OCI-LY1 (cell line): ENCODE results near the gene MBD5.

Source experiments
- H2AFZ ChIP-seq: fragments of 200-600 bp; sonication (generic), shearing (Covaris generic); 2 replicates; pipeline ENCODE4 v1.6.0; 2014; ENCODE audit warnings: antibody characterized with exemption, mild to moderate bottlenecking, low read length
- H3F3A ChIP-seq: fragments of 200-600 bp; sonication (generic), shearing (Covaris generic); 2 replicates; pipeline ENCODE4 v1.6.0; 2014; ENCODE audit warnings: mild to moderate bottlenecking, antibody characterized with exemption, low read length, moderate library complexity; ENCODE audit not compliant: insufficient read depth
- H3K27ac ChIP-seq: fragments of 200-600 bp; sonication (generic); 2 replicates; pipeline ENCODE4 v1.5.1; 2014; ENCODE audit warnings: low read length, mixed run types, mild to moderate bottlenecking, low read depth; ENCODE audit not compliant: poor library complexity, severe bottlenecking
- H3K27me3 ChIP-seq: fragments of 200-600 bp; sonication (generic); 2 replicates; pipeline ENCODE4 v1.6.0; 2014; ENCODE audit warnings: antibody characterized with exemption, mild to moderate bottlenecking, low read length, moderate library complexity; ENCODE audit not compliant: insufficient read depth
- H3K36me3 ChIP-seq: fragments of 200-600 bp; sonication (generic); 2 replicates; pipeline ENCODE4 v1.6.1; 2014; ENCODE audit warnings: mild to moderate bottlenecking, antibody characterized with exemption, low read length, moderate library complexity, mixed read lengths; ENCODE audit not compliant: insufficient read depth
- H3K4me1 ChIP-seq: fragments of 200-600 bp; sonication (generic); 2 replicates; pipeline ENCODE4 v1.5.1; 2014; ENCODE audit warnings: mild to moderate bottlenecking, low read length, moderate library complexity; ENCODE audit not compliant: insufficient read depth, severe bottlenecking
- H3K4me2 ChIP-seq: fragments of 200-600 bp; sonication (generic), shearing (Covaris generic); 2 replicates; pipeline ENCODE4 v1.6.1; 2014; ENCODE audit warnings: low read length
- H3K4me3 ChIP-seq: fragments of 200-600 bp; sonication (generic); 2 replicates; pipeline ENCODE4 v1.5.1; 2014; ENCODE audit warnings: low read length, low read depth, mild to moderate bottlenecking, mixed read lengths; ENCODE audit not compliant: poor library complexity, severe bottlenecking
- H3K79me2 ChIP-seq: fragments of 200-600 bp; shearing (Covaris generic); 2 replicates; pipeline ENCODE4 v1.6.1; 2016; ENCODE audit warnings: mixed run types, low read length, mixed read lengths; ENCODE audit not compliant: insufficient read depth
- H3K9ac ChIP-seq: fragments of 200-600 bp; sonication (generic), shearing (Covaris generic); 2 replicates; pipeline ENCODE4 v1.6.1; 2014; ENCODE audit warnings: mild to moderate bottlenecking, low read length, mixed read lengths
- H3K9me2 ChIP-seq: fragments of 200-600 bp; sonication (generic), shearing (Covaris generic); 2 replicates; pipeline ENCODE4 v1.6.1; 2014; ENCODE audit warnings: low read depth, mild to moderate bottlenecking, low read length, mixed read lengths
- H3K9me3 ChIP-seq: fragments of 200-600 bp; shearing (Covaris generic); 2 replicates; pipeline ENCODE4 v1.6.1; 2014; ENCODE audit warnings: low read length, mixed read lengths
- H4K20me1 ChIP-seq: fragments of 200-600 bp; sonication (generic), shearing (Covaris generic); 2 replicates; pipeline ENCODE4 v1.6.0; 2016; ENCODE audit warnings: mild to moderate bottlenecking, low read length; ENCODE audit not compliant: insufficient read depth
- EZH2 ChIP-seq: fragments of 200-600 bp; sonication (generic), shearing (Covaris generic); IDR thresholded peaks from 2 replicates; pipeline ENCODE4 v1.8.0; 2017; ENCODE audit warnings: borderline replicate concordance, mixed run types, mild to moderate bottlenecking, antibody characterized with exemption, low read length, moderate library complexity, mixed read lengths
- TF ChIP-seq, protein P1 (sequence below): fragments of 200-600 bp; sonication (generic), shearing (Covaris generic); IDR thresholded peaks from 2 replicates; pipeline ENCODE4 v1.5.1; 2017; ENCODE audit warnings: mild to moderate bottlenecking, antibody characterized with exemption, low read length, moderate library complexity, mixed read lengths

Gene MBD5

DNA sequence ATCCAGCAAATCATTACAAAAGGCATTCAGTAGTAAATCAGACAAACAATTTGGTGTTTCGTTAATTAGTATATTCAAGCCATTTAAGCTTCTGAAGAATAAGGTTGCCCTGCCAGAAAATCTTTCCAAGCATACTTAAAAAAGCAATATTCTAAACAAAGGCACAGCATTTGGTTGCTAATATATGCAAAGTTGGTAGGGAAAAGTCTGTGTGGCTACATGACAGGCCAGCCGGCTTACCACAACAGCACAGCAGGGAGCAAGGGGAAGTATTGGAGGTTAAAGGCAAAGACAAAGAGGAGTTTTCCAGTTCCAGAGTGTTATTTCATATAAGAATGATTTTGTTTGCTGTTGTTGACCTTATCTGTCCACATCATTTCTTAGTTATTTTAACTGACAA lies 282.3 kb downstream of the MBD5 start:
- Histone ChIP-seq H3K4me2 (no peak overlapping the region), H2AFZ (no peak overlapping the region), H3K27me3 (no peaks in the 10 kb centered on the region), H3F3A (no peaks in the 10 kb centered on the region), H3K27ac (no peak overlapping the region), H3K9ac (no peak overlapping the region), H3K9me3 (no peaks in the 10 kb centered on the region), H3K4me1 (no peaks in the 10 kb centered on the region), H3K79me2 (no peaks in the 10 kb centered on the region), H3K9me2 (no peaks in the 10 kb centered on the region), H3K36me3 (no peaks in the 10 kb centered on the region), H3K4me3 (no peak overlapping the region), H4K20me1 (no peaks in the 10 kb centered on the region)
- TF ChIP-seq EZH2 = no peak
- TF ChIP-seq, protein P1, sequence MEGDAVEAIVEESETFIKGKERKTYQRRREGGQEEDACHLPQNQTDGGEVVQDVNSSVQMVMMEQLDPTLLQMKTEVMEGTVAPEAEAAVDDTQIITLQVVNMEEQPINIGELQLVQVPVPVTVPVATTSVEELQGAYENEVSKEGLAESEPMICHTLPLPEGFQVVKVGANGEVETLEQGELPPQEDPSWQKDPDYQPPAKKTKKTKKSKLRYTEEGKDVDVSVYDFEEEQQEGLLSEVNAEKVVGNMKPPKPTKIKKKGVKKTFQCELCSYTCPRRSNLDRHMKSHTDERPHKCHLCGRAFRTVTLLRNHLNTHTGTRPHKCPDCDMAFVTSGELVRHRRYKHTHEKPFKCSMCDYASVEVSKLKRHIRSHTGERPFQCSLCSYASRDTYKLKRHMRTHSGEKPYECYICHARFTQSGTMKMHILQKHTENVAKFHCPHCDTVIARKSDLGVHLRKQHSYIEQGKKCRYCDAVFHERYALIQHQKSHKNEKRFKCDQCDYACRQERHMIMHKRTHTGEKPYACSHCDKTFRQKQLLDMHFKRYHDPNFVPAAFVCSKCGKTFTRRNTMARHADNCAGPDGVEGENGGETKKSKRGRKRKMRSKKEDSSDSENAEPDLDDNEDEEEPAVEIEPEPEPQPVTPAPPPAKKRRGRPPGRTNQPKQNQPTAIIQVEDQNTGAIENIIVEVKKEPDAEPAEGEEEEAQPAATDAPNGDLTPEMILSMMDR = no peak

DNA sequence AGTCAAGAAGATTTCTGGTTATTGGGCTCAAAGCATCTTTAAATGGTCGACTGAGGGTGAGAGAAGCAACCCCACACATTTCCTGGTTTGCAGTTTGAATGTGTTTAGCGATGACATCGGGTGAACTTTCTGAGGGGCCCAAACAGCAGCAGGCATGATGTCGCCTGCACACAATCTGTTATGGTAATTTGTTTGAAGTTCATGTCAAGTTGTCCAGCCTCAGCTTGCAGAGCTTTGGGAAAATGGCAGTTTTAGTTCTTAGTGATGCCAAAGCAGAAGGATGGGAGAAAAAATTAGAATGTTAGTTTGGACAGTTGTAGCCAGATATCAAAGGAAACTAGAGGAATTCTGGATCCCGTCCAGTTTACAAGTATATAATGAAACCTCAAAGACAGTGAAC lies 284.6 kb downstream of the MBD5 start:
- Histone ChIP-seq H3K27me3 (no peaks in the 10 kb centered on the region), H2AFZ (no peak overlapping the region), H3F3A (no peaks in the 10 kb centered on the region), H3K4me2 (no peak overlapping the region), H3K9ac (no peak overlapping the region), H3K36me3 (no peaks in the 10 kb centered on the region), H3K4me3 (no peak overlapping the region), H3K9me2 (no peaks in the 10 kb centered on the region), H3K9me3 (no peaks in the 10 kb centered on the region), H3K27ac (no peak overlapping the region), H3K79me2 (no peaks in the 10 kb centered on the region), H4K20me1 (no peaks in the 10 kb centered on the region), H3K4me1 (no peaks in the 10 kb centered on the region)
- TF ChIP-seq, protein P1 = no peak
- TF ChIP-seq EZH2 = no peak

DNA sequence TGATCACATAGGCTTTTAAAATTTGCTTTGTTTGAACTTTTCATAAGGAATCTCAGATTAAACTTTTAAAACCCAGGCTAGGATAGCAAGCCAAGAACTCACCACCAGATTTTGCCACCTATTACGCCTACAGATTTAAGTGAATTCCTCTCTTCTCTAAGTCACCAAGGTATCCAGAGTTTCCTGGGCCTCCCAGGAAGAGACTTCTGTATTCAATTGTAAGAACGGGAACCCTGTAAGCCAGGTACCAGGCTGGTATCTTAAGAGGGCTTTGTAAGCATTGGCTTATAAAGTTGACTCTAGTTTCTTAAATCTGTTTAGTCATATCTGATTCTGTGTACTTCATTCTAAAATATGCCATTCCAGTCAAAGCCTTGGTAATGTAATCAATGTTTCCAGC lies 285.1 kb downstream of the MBD5 start:
- no peak overlapping the region for H3K27ac ChIP-seq
- H3K9me2 ChIP-seq = no peaks in the 10 kb centered on the region
- no peaks in the 10 kb centered on the region for H3K4me1 ChIP-seq
- no peaks in the 10 kb centered on the region for H4K20me1 ChIP-seq
- H3K4me2 ChIP-seq = no peak overlapping the region
- no peak overlapping the region for H2AFZ ChIP-seq
- no peaks in the 10 kb centered on the region for H3K27me3 ChIP-seq
- H3F3A ChIP-seq = no peaks in the 10 kb centered on the region
- no peak overlapping the region for H3K9ac ChIP-seq
- H3K36me3 ChIP-seq = no peaks in the 10 kb centered on the region
- H3K9me3 ChIP-seq = no peaks in the 10 kb centered on the region
- no peak overlapping the region for H3K4me3 ChIP-seq
- TF ChIP-seq, protein P1 = no peak
- TF ChIP-seq EZH2 = no peak
- no peaks in the 10 kb centered on the region for H3K79me2 ChIP-seq
